ENCODE data around the gene IL1RAPL2.
"Not testable (repeated sequence)": the region's sequence is repeated elsewhere in the genome, so short reads cannot be mapped to it uniquely, and the experiment has no call there.

IL1RAPL2 gene

DNA sequence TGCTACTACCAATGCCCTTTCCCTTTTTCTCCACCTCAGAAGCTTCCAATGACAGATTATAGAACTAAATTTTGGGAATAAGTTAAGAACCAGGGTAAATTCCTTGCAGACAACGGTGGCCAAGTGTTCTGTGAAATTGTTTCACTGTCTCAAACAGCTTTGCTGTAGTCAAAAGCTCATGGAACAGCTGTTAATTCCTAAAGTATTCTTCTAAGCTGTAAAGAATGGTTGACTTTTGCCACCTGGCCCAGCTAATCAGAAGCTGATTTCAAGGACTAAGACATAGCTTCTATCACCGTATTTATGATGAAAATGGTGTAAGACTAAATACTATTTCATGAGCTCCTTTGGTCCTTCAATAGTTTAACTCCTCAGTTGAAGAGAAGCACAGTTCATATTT lies 297.5 kb downstream of the IL1RAPL2 start:
- no peak for DNase-seq

DNA sequence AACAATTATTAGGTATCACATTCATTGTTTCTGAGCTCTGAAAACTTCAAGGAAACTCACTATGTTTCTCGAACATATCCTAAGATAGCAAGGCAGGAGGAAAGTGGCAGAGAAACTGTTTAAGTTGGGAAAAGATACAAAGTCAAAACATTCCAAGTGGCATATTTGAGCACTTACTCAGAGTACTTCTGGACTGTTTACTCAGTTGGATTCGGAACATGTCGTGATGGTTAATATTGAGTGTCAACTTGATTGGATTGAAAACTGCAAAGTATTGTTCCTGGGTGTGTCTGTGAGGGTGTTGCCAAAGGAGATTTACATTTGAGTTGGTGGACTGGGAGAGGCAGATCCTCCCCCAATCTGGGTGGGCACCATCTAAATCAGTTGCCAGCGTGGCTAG lies 298.3 kb downstream of the IL1RAPL2 start:
- DNase-seq, result no peak

DNA sequence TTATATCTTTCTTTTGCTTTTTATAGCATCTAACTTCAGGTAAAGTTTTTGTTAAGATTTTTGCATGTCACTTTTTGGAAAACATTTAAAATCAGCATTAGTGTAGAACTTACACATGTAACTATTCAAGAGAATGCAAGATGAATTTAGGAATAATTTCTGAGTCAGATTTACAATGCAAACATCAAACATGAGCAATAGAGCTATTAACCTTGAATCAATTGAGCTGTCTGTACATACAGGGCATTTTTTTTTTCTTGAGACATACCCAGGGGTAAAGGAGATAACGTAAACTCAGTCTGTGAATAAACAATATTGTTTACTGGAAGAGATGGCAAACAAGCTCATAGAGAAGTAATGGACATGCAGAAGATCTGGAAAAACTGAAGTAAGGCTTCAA lies 311.5 kb downstream of the IL1RAPL2 start:
- no peak for DNase-seq

DNA sequence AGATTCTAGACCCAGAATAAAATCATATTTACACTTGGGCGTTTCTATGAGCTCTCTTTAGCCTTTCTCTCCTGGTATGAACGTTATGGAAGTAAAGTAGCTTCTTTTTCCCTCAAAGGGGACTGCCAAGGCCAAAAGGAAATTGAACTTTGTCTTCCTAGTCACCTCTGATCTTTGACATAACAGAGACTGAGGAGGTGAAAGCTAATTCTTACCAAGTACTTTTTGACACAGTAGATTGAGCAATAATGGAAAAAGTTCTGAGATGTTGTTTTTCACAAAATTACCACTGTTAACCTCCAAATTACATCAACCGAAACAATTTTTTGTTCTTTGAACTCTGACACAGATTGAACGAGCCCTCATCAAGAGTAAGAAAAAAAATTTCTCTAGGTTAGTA lies 336.1 kb downstream of the IL1RAPL2 start:
- no peak for DNase-seq

DNA sequence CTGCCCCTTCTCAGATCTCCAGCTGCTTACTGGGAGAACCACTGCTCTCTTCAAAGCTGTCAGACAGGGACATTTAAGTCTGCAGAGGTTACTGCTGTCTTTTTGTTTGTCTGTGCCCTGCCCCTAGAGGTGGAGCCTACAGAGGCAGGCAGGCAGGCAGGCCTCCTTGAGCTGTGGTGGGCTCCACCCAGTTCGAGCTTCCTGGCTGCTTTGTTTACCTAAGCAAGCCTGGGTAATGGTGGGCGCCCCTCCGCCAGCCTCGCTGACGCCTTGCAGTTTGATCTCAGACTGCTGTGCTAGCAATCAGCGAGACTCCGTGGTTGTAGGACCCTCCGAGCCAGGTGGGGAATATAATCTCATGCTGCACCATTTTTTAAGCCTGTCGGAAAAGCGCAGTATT lies 343.7 kb downstream of the IL1RAPL2 start:
- not testable (repeated sequence) for DNase-seq

DNA sequence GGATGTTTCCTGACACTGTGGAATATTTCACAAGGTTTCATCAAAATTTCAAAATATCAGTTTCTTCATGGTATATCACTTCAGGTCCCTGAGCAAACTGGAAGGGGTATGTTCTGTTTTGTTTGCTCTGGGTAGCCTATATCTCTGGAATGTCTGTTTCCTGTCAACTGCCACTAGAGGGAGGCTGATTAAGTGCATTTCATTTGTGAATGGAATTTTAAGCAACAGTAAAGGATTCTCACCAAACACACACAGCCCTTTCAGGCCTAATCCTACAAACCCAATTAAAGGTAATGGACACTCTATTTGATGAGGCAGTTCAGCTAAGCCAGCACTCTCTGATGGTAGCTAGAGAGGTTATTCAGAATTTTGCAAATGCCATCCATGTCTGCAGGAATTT lies 347.3 kb downstream of the IL1RAPL2 start:
- no peak for DNase-seq

DNA sequence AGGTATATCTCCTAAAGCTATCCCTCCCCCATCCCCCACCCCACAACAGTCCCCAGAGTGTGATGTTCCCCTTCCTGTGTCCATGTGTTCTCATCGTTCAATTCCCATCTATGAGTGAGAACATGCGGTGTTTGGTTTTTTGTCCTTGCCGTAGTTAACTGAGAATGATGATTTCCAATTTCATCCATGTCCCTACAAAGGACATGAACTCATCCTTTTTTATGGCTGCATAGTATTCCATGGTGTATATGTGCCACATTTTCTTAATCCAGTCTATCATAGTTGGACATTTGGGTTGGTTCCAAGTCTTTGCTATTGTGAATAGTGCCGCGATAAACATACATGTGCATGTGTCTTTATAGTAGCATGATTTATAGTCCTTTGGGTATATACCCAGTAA lies 348.7 kb downstream of the IL1RAPL2 start:
- not testable (repeated sequence) for DNase-seq

DNA sequence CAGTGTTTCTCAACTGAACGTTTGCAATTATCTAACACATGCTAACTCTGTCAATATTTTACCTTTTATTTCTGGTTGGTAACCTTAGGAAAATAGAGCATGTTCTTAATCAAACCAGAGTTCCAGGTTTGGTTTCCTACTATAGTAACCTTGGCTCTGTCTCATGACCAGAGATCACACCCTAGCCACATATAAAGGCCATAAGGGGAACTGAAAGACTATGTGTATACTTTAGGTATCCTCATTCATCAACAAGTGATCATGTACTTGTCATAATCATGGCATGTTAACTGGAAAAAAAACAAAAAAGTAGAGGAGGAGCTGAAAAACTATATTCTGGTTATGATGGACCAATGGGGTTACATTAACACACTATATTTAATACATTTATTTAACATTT lies 352.1 kb downstream of the IL1RAPL2 start:
- no peak for DNase-seq

DNA sequence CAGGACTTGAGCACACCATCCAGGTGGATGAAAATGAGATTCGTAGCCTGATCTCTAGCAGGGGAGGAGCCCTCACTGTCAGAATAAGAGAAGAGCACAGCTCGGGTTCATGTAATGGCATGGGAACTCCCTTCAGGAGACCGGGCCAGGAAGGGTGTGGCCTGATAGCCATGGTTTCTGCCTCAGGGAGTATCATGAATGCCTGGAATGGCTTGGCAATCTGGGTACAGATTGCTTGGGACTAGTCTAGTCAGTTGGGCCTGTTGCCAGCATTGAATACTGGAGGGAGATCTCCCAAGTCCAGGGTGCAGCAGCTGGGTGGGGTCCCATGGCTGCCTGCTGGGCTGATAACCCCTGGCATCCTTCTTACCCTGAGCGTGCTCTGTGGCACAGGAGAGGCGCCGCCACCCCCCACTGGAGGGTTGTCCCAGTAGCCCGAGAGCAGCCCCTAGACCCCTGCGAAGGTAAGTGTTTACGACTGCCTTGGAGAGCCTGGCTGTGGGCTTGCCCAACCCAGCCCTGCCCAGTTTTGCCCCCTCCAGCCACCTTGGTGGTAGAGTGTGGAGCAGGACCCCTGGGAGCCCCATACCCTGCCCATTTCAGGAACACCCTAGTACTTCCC lies 355.7 kb downstream of the IL1RAPL2 start:
- DNase-seq, result no peak

DNA sequence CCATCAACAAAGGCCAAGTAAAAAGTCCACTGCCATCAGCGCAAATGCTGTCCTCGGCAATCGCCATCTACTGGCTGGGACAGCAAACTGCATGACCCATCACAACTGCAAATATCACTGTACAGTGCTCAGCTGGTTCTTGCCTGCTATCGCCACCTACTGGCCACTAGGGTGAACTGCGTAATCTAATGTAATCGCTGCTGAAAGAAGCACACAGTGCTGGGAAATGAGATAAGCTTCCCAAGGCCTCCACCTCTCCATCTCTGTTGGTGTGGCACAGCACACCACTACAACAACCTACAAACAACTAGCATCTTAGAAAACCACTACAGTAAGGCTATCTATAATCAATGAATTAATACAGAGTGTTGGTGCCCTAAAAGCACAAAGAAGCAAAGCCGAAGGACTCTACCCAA lies 356.2 kb downstream of the IL1RAPL2 start:
- DNase-seq, result peak in 8 of 14 donors; percentile 0 to 30 (median 4)

DNA sequence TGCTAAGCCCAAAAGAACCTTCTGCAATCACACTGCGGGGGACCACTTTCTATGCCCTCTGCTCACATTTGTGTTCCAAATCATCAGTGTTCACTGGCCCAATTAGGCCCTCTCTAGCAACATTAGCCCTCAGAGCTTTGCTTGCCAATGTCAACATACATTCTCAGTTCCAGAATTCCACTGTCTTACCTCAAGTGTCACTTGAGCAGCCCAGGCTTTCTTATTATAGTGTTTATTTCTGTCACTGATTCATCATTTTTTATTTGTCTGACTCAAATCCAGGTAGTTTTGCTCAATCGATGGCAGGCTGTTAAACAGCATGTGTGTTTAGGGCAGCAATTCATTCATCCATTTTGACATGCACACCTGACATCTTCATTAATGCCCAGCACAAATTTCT lies 363.3 kb downstream of the IL1RAPL2 start:
- no peak for DNase-seq

DNA sequence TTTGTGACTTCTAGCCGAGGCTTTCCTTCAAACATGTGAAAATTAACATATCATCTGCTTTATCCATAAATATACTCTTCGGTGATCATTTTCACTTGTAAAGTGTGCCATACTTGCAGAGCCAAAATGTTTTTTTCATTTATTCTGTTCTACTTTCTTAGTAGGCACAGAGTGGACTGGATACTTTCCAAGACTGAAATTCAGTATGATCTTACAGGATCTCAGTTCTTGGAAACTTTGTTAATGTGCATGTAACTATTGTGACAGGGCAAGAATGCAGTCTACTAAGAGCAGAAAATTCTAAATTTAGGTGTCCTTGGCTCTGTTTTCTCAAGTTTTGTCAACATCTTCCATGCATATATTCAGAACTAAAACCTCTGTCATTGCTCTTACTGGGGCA lies 369.6 kb downstream of the IL1RAPL2 start:
- no peak for DNase-seq

DNA sequence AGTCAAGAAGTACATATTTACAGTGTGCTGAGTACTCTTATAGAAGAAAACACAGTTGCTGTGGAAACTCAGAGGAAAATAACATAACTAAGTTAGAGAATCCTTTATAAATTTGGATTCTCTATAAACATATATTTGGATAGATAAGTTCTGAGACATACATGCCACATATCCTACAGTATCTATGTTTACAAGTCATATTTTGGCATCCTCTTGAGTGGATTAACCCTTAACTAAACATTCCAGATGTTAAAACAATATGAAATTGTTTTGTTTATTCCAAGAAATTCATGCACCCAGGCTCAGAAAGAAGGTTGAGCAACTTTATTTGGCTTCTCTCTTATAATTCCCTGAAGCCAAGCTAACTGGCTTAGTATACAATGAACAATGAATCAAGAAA lies 387.3 kb downstream of the IL1RAPL2 start:
- no peak for DNase-seq

DNA sequence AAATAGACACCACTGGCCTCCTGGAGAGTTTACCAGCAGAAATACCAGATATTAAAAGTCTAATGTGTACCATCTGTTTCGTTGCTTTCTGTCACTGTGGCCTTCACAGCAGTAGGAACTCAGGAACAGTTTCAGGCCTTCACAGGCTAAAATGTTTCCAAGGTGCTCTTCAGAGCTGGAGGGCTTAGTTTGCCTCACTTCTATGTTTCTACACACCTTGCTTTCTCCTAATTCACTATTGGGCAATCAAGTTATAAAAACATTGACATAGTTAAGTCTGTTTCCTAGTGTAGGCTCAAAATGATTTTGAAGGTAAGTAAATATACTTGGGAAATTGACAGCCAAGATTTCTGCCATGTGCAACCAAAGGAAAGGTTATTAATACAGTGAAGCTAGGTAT lies 395.9 kb downstream of the IL1RAPL2 start:
- no peak for DNase-seq

DNA sequence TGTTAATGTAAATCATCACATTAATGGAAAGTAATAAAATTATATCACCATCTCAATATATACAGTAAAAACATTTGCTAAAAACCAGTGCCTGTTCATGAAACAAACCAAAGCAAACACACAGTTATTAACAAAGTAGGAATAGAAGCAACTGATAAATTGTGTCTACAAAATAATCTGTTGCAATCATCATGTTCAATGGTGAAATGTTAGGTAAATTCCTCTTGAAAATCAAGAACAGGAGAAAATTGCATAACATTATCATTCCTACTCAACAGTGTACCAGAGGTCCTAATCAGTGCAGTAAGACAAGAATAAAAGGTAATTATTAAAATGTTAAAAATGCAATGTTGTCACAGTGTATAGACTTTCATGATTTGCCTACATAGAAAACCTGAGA lies 402.2 kb downstream of the IL1RAPL2 start:
- DNase-seq, result no peak

DNA sequence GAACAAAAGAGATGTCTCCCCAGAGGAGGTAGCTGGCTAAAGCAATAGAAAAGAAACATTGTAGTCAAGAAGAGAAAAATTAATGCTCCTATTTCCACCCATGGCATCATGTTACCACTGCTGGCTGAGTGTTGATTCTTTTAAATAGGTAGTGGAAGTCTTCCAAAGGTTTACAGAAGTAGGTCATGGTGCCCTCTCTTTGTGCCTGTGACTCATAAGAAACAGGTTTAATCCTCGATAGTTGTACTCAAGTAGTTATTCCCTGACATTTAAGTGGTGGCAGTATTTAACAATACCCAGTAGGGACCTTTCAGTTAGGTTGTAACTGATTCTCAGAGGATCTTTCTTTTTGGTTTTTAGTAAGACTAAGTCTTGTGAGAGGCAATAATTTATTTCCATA lies 406.7 kb downstream of the IL1RAPL2 start:
- no peak for DNase-seq

DNA sequence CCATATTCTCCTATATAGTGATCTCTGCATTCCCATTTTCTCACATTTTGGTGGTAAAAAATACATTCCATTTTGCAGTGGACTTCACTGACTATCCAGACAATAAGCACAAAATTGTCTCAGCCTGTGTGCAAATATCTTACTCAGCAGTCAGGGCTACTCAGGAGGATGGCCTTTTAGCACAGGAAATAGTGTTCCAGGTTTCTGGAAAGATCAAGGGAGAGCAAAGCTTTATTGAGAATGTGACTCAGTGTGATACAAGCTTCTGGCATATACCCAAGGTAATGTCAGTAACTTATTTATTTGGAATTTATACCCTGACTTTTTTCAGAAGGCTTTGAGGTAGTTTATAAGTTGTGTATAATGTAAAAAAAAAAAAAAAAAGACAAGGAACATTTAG lies 421.1 kb downstream of the IL1RAPL2 start:
- no peak for DNase-seq

DNA sequence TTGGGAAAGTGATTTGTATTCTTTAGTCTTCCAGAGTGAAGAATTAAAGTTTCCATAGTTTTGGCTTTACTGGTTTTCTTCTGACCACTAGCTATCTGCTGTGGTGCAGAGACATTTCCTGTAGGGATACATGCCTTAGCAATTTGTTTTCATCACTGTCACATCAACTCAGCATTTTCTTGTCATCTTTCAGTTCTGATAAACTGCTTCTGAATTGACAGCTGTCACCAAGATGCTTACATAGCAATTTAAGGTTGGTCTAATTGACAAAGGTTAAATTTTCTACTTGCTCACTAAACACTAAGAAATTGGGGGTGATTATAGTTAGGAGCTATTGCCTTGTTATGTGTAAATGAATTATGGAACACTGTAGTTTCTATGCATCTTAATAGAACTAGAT lies 422.0 kb downstream of the IL1RAPL2 start:
- DNase-seq, result no peak

DNA sequence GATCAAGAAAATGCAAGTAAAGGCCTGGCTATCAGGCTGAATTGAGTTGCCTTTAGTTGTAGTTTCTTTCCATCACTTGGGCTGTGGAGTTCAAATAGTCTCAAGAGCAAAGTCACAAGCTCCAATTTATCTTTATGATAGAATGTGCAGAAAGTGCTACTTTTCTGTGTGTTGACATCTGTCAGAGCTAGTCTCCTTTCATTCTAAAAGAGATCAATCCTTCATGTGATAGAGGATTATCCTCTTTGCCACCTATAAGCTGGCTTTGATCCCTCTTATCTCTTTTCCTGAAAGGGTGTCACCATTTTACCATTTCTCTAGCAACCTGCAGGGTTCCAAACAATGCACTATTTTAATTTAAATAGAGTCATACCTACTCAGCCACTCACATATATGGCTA lies 429.5 kb downstream of the IL1RAPL2 start:
- DNase-seq, result no peak

DNA sequence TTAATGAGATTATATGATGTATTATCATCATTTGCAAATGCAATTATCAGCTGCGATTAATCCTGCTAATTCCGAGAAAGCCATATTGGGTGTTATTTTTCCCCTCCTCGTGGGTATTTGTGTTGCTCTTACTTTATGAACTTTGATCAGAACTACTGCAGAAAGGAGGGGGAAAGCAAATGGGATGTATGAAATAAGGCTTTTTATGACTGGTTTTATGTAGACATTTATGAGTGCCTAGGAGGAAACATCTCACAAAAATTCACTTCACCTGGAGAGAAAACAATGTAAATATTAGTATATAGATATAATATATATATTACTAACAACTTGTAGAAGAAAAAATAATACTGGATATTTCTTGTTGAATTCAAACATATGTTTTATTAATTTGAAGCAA lies 440.1 kb downstream of the IL1RAPL2 start:
- no peak for DNase-seq

DNA sequence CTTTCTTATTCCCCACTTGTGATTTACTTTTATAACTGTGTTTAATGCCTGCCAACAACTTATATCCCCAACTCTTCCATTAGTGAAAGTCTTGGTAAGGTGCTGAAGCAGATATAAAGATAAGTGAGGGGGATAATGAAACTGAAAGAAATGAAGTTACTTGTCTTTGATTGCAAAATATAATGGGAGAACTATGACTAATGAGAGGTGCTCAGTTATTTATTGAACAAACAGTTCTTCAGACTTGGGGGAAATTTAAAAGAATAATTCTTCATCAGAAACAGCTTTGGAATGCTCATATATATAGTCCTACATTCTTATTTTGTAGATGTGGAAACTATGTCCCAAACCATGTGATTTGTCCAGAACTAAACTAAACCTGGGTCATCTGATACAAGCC lies 441.0 kb downstream of the IL1RAPL2 start:
- DNase-seq, result no peak

DNA sequence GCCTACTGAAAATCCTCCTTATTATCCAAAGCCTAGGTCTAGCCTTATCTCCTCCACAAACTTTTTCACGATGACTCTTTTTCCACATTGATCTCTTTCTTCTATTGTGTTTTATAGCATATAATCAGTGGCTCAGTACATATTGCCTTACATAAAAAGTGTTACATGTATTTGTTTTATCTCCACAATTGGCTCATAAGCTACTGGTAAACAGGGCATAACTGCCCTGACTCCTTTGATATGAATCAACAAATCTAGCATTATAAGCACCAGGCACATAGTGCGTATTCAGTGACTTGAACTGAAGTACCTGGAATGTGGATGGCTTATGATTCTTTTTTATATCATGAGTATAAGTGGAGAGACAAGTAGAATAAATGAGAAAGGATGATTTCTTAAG lies 447.7 kb downstream of the IL1RAPL2 start:
- no peak for DNase-seq

DNA sequence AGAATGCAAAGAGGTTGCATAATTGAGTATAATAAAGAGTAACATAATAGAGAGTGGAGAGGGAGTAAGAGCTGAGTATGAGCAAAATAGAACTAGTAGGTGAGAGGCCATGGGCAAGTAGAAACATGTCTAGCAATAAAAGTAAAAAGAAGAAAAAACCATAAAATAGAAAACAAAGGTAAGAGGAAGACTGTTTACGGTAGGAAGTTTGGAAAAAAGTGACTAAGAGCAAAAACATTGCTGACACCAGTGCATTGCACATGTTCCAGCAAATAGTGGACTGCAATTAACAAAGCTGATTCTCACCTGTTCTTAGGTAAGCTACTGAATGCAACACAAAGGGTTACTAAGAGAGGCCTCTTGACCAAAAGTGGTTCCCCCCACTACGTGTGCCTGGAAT lies 451.6 kb downstream of the IL1RAPL2 start:
- no peak for DNase-seq

DNA sequence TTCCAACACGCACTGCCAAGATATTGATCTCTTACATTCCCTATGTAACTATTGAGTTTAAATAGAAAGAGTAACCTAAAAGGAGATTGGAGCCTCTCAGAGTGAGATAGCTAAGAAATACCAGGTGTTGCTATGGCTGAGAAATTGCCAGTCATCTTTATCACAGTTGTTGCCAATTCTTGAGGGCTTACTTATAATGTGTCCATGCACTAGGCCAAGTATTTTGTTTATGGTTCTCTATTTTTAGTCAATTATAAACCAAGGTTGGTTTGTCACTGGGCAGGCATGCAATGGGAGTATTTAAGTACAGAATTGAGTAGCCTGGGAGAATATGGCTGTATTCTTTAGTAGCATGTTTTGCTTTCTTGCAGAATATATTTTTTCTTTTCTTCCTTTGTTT lies 452.9 kb downstream of the IL1RAPL2 start:
- no peak for DNase-seq

DNA sequence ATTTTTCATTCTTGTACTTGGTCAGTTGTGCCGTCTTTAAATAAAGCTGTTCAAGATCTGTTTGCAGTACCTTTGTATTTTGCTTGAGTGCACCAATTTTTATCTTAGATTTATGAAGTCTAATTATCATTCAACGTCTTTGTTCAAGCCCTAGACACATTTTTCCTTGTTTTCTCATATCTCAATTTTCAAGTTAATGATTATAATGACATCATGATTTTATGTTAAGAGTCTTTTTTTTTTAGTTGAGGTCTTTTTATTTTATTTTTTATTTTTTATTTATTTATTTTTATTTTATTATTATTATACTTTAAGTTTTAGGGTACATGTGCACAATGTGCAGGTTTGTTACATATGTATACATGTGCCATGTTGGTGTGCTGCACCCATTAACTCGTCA lies 463.0 kb downstream of the IL1RAPL2 start:
- DNase-seq, result not testable (repeated sequence)
